NCI-H1092 treated with DMSO at 0.1 percent for 48 hours (cell line): ENCODE measurements around the gene TBC1D4.
"Not testable (repeated sequence)": the region's sequence is repeated elsewhere in the genome, so short reads cannot be mapped to it uniquely, and the experiment has no call there.

ENCODE experiments used
- DNase-seq: peaks from one replicate; lab custom pipeline; 2025; lab: John Stamatoyannopoulos, UW

The TBC1D4 gene

GRCh38 chr13:75446874-75447273 lies 35.1 kb downstream of the TBC1D4 start:
- DNase-seq: no peak

- no peak for DNase-seq
Observed at GRCh38 chr13:75445717-75446499, 36.1 kb downstream of the TBC1D4 start.

- no peak for DNase-seq
Observed at GRCh38 chr13:75444016-75444415, 38.0 kb downstream of the TBC1D4 start.

GRCh38 chr13:75443356-75443958 lies 38.5 kb downstream of the TBC1D4 start:
- DNase-seq: no peak

GRCh38 chr13:75442736-75443234 lies 39.2 kb downstream of the TBC1D4 start:
- no peak for DNase-seq

- DNase-seq: no peak
Observed at GRCh38 chr13:75440100-75440499, 41.9 kb downstream of the TBC1D4 start.

- no peak for DNase-seq
Observed at GRCh38 chr13:75437582-75438318, 44.2 kb downstream of the TBC1D4 start.

- not testable (repeated sequence) for DNase-seq
Observed at GRCh38 chr13:75434126-75434525, 47.8 kb downstream of the TBC1D4 start.

- DNase-seq: no peak
Observed at GRCh38 chr13:75432811-75433244, 49.1 kb downstream of the TBC1D4 start.

- no peak for DNase-seq
Observed at GRCh38 chr13:75432045-75432444, 49.9 kb downstream of the TBC1D4 start.

- no peak for DNase-seq
Observed at GRCh38 chr13:75430436-75431209, 51.3 kb downstream of the TBC1D4 start.

GRCh38 chr13:75426421-75426820 lies 55.5 kb downstream of the TBC1D4 start:
- no peak for DNase-seq

GRCh38 chr13:75425216-75426009 lies 56.6 kb downstream of the TBC1D4 start:
- DNase-seq: no peak

GRCh38 chr13:75423946-75424345 lies 58.0 kb downstream of the TBC1D4 start:
- DNase-seq: no peak

GRCh38 chr13:75422028-75422427 lies 59.9 kb downstream of the TBC1D4 start:
- DNase-seq: no peak

GRCh38 chr13:75421133-75421532 lies 60.8 kb downstream of the TBC1D4 start:
- no peak for DNase-seq

GRCh38 chr13:75419656-75420055 lies 62.3 kb downstream of the TBC1D4 start:
- DNase-seq: no peak

- DNase-seq: no peak
Observed at GRCh38 chr13:75418997-75419396, 63.0 kb downstream of the TBC1D4 start.

- DNase-seq: no peak
Observed at GRCh38 chr13:75418186-75418843, 63.7 kb downstream of the TBC1D4 start.

GRCh38 chr13:75417656-75418055 lies 64.3 kb downstream of the TBC1D4 start:
- no peak for DNase-seq

- DNase-seq: no peak
Observed at GRCh38 chr13:75417012-75417384, 65.0 kb downstream of the TBC1D4 start.
